T-helper 1 cell (primary cell): ENCODE results near the gene RXYLT1.

ENCODE experiments used
- DNase-seq, 5 donors: peaks; one replicate each; pipeline ENCODE4 v3.0.0-alpha.2; 2012 to 2020

The RXYLT1 gene

GRCh38 chr12:63844391-63845341, 65.0 kb downstream of the RXYLT1 start, which contains the start of gene SRGAP1:
TSS of gene SRGAP1 (plus strand) at chr12:63844700. CDS start at chr12:63844817, 117 bp downstream.
- DNase-seq = no peak

- no peak for DNase-seq
These were observed 66.0 kb downstream of the RXYLT1 start for GRCh38 chr12:63845726-63846125.

- DNase-seq = no peak
These were observed 66.7 kb downstream of the RXYLT1 start for GRCh38 chr12:63846238-63846967.

- no peak for DNase-seq
These were observed 68.7 kb downstream of the RXYLT1 start for GRCh38 chr12:63848450-63848849.

- DNase-seq = no peak
These were observed 69.5 kb downstream of the RXYLT1 start for GRCh38 chr12:63849106-63849620.

GRCh38 chr12:63849641-63850040, 69.9 kb downstream of the RXYLT1 start:
- no peak for DNase-seq

- DNase-seq = no peak
These were observed 74.3 kb downstream of the RXYLT1 start for GRCh38 chr12:63853978-63854377.

GRCh38 chr12:63855299-63855698, 75.6 kb downstream of the RXYLT1 start:
- no peak for DNase-seq

- no peak for DNase-seq
These were observed 78.3 kb downstream of the RXYLT1 start for GRCh38 chr12:63857771-63858670.
